ENCODE data around the gene CREB3L4. TPM values are rescaled to one million over a fixed set of nuclear protein-coding genes. Genes with fewer than 3 reads are reported as not detected.

Gene CREB3L4
- polyA plus RNA-seq, 1 donor (not counting 4 experiments of a cell fraction or from before 2014, with no cell fraction given), result 6.0 TPM

DNA sequence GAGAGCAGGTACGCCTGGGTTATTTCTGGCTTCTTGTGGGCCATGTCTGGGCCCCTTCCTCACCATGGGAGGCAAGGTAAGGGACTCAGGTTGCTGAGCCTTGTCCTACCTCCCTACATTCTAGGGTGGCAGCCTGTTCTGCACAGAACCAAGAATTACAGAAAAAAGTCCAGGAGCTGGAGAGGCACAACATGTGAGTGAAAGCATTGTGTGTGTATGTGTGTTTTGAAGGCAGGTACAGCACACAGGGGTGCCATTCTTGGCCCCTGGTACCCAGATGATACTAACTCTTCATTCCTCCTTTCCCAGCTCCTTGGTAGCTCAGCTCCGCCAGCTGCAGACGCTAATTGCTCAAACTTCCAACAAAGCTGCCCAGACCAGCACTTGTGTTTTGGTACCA is 5.4 kb downstream of the CREB3L4 start:
- Histone ChIP-seq H3K79me2 (ENCODE audit: control insufficient read depth, insufficient read depth, low read length) (peaks cover 16% of the 10 kb centered on the region), H2AFZ (ENCODE audit: control insufficient read depth, low read length) (no peak overlapping the region), H3K4me3 (ENCODE audit: control insufficient read depth in 2 of 3, extremely low read depth in 1 of 3, insufficient read depth in 2 of 3, low read depth in 1 of 3, low read length in 3 of 3) (no peak overlapping the region), H3K4me2 (ENCODE audit: control insufficient read depth, extremely low read depth, insufficient read depth, low read depth, low read length) (no peak overlapping the region), H3K36me3 (ENCODE audit: control insufficient read depth in 2 of 2, extremely low read depth in 1 of 2, insufficient read depth in 2 of 2, low read length in 2 of 2) (peaks cover 5 to 24% of the 10 kb centered on the region in 2 experiments), H3K9me3 (ENCODE audit: control insufficient read depth, low read depth, low read length) (no peaks in the 10 kb centered on the region), H3K27me3 (ENCODE audit: control insufficient read depth, extremely low read depth, insufficient read depth, low read length) (no peaks in the 10 kb centered on the region), H3K9me1 (ENCODE audit: control insufficient read depth, extremely low read depth, insufficient read depth, low read length) (no peaks in the 10 kb centered on the region), H3K9ac (ENCODE audit: control insufficient read depth, extremely low read depth, insufficient read depth, low read length) (no peak overlapping the region), H4K20me1 (ENCODE audit: control insufficient read depth, extremely low read depth, insufficient read depth, low read length) (no peaks in the 10 kb centered on the region), H3K27ac (ENCODE audit: control insufficient read depth, insufficient read depth, low read length) (no peak overlapping the region), H3K4me1 (ENCODE audit: control insufficient read depth, extremely low read depth, insufficient read depth, low read length) (peaks cover 16% of the 10 kb centered on the region)
- dilution Hi-C loops (cut with MboI; ENCODE audit: extremely low pct_ligation_motif_present, low sequenced_read_pairs), result no loop called here
- TF ChIP-seq EZH2 (IDR thresholded peaks at IDR 0.05; ENCODE audit: low read length), result no peak
- TF ChIP-seq, protein P1, sequence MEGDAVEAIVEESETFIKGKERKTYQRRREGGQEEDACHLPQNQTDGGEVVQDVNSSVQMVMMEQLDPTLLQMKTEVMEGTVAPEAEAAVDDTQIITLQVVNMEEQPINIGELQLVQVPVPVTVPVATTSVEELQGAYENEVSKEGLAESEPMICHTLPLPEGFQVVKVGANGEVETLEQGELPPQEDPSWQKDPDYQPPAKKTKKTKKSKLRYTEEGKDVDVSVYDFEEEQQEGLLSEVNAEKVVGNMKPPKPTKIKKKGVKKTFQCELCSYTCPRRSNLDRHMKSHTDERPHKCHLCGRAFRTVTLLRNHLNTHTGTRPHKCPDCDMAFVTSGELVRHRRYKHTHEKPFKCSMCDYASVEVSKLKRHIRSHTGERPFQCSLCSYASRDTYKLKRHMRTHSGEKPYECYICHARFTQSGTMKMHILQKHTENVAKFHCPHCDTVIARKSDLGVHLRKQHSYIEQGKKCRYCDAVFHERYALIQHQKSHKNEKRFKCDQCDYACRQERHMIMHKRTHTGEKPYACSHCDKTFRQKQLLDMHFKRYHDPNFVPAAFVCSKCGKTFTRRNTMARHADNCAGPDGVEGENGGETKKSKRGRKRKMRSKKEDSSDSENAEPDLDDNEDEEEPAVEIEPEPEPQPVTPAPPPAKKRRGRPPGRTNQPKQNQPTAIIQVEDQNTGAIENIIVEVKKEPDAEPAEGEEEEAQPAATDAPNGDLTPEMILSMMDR (optimal IDR thresholded peaks at IDR 0.05 in 1 of 3, IDR thresholded peaks at IDR 0.05 in 1 of 3, conservative IDR thresholded peaks at IDR 0.05 in 1 of 3; ENCODE audit: extremely low read depth in 1 of 3, insufficient read depth in 2 of 3, low read length in 3 of 3), result no peak
- no peak for DNase-seq (ENCODE audit: low read depth, low spot score)
- FAIRE-seq, result no peak

DNA sequence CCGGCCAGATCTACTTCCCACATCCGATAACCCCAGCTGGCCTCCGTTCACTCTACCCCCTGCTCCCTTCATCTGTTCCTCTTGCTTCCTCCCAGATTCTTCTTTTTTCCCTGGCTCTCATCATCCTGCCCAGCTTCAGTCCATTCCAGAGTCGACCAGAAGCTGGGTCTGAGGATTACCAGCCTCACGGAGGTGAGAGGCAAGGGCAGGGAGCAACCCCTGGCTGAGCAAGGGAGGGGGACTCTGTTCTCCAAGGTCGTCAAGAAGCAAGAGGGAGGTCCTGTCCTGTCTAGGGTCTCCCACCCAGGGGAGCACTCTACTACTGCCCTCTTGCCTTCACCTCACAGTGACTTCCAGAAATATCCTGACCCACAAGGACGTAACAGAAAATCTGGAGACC is 5.8 kb downstream of the CREB3L4 start:
- Histone ChIP-seq H3K27ac (ENCODE audit: control insufficient read depth, insufficient read depth, low read length) (no peak overlapping the region), H3K9me3 (ENCODE audit: control insufficient read depth, low read depth, low read length) (no peaks in the 10 kb centered on the region), H2AFZ (ENCODE audit: control insufficient read depth, low read length) (no peak overlapping the region), H3K36me3 (ENCODE audit: control insufficient read depth in 2 of 2, extremely low read depth in 1 of 2, insufficient read depth in 2 of 2, low read length in 2 of 2) (peaks cover 5 to 24% of the 10 kb centered on the region in 2 experiments), H3K4me1 (ENCODE audit: control insufficient read depth, extremely low read depth, insufficient read depth, low read length) (peaks cover 15% of the 10 kb centered on the region), H4K20me1 (ENCODE audit: control insufficient read depth, extremely low read depth, insufficient read depth, low read length) (no peaks in the 10 kb centered on the region), H3K9me1 (ENCODE audit: control insufficient read depth, extremely low read depth, insufficient read depth, low read length) (no peaks in the 10 kb centered on the region), H3K27me3 (ENCODE audit: control insufficient read depth, extremely low read depth, insufficient read depth, low read length) (no peaks in the 10 kb centered on the region), H3K79me2 (ENCODE audit: control insufficient read depth, insufficient read depth, low read length) (peaks cover 16% of the 10 kb centered on the region), H3K4me3 (ENCODE audit: control insufficient read depth in 2 of 3, extremely low read depth in 1 of 3, insufficient read depth in 2 of 3, low read depth in 1 of 3, low read length in 3 of 3) (no peak overlapping the region), H3K9ac (ENCODE audit: control insufficient read depth, extremely low read depth, insufficient read depth, low read length) (no peak overlapping the region), H3K4me2 (ENCODE audit: control insufficient read depth, extremely low read depth, insufficient read depth, low read depth, low read length) (no peak overlapping the region)
- dilution Hi-C loops (cut with MboI; ENCODE audit: extremely low pct_ligation_motif_present, low sequenced_read_pairs), result no loop called here
- DNase-seq (ENCODE audit: low read depth, low spot score) (no peak), FAIRE-seq (no peak)
- TF ChIP-seq, protein P1 (optimal IDR thresholded peaks at IDR 0.05 in 1 of 3, IDR thresholded peaks at IDR 0.05 in 1 of 3, conservative IDR thresholded peaks at IDR 0.05 in 1 of 3; ENCODE audit: extremely low read depth in 1 of 3, insufficient read depth in 2 of 3, low read length in 3 of 3), result no peak
